Stimulated activated CD8-positive, alpha-beta memory T cell treated with anti-CD3 and anti-CD28 coated beads, Interleukin-7, amount 100 ng/mL, for 4 hours (primary cell): Measurements from ENCODE around the gene SCN5A.

Experiments used
- DNase-seq, 2 donors: peaks; one replicate each; pipeline ENCODE4 v3.0.0-alpha.2; 2020; ENCODE audit warnings: low read depth in 2 of 2

SCN5A gene

DNA sequence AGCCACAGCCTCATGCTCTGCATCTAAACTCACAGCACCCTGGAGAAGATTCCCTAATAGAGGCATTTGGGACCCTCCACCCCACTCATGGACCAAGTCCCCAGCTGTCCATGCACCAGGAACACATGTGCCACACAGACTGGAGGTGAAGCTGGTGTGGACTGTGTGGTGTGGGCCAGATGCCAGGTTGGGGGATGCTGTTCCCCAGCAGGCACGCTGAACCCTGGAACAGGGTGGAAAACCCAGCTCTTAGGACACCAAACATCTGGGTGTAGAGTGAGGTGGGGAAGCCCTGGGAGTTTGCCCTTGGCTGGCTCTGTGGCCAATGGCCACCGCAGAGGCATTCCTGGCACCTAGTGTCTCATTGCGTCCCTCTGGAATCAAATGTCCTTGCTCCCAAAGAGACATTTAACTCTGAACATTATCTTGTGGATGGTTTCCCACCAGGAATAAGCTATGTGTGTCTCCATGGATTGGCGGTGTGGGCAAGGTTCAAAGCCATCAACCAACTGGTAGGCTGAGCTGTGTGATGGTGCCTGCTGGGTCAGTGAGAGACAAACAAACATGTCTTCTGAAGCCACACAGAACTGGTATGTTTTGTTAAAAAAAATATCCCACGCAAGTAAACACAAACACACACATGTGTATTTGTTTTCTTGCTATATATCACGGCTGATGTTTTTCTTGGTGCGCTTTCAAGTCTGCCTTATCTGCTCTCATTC lies 88.3 kb downstream of the SCN5A start:
- no peak for DNase-seq

DNA sequence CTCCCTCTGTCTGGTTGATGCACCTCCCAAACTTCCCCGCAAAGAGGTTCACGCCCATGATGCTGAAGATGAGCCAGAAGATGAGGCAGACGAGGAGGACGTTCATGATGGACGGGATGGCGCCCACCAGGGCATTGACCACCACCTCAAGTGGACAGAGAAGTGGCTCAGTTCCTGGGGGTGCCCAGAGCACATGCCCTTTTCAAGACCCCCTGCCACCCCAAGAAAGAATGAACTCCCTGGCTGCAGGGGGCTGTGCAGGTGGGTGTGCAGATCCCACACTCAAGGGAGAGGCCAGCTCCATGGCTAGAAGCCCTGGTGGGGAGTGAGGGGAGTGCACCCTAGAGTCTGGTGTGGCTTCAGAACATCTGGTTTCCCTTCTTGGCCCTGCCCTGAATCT lies 89.2 kb downstream of the SCN5A start:
- DNase-seq = no peak

DNA sequence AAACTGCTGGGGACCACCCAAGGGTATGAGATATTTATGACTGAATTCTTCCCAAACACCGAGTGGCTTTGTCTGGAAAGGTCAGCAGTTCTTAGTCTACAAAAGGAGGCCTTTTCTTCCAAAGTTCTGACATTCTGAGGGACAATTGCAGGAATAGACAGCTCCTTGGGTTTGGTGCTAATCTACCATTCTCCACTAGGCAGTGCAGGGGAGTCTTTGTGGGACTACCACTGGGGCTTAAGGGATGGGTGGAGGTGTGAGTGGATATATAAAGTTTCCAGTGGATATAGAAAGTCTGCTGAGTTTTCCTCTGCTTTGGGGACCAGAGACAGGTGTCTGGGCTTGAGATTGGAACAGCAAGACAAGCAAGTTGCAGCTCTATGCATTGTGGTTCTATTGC lies 90.6 kb downstream of the SCN5A start:
- no peak for DNase-seq

DNA sequence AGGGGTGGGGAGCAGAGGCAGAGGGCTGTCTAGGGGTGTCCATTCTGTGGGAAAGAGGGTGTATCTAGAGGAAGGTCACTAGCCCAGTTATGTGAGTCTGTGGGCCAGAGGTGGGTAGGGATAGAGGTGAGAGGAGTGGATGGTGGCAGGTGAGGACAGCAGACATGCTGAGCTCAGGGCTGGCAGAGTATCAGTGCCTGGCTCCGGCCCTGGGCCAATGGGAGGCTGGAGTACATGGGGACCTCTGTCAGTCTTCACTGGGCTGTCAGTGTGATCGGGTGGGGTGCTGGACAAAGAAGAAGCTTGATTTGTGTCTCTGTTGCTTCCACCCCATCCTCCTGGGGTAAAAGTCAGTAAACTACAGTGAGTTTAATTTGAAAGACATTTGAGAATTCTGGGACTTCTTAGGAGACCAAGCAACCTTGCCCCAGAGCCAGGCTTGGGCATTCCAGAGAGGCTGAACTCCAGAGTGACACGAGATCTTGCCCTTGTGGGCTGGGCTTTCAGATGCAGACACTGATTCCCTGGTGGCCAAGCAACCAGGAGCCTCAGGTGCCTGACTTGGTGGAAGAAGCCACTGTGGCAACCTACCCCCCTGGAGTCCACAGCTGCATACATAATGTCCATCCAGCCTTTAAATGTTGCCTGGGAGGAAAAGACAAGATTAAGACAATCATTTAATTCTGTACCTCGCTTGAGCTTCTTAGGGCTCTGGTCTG lies 92.7 kb downstream of the SCN5A start:
- no peak for DNase-seq

DNA sequence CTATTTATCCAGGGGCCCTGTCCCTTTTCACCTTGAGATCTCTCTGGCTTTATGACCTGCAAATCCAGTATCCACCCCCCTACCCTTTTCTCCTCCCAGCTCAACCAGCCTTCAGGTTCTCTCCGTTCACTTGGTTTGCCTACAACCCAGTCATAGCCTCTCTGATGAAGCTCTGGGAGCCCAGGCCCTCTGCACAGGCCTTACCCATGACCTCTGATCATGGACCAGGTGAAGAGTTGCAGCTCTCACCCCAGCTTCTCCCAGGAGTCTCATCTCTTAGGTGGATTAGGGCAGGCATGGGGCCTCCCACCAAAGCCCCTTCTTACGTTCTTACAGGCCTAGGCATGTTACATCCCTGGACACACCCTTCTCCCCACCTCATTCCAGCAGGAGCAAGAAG lies 93.6 kb downstream of the SCN5A start:
- DNase-seq = no peak

DNA sequence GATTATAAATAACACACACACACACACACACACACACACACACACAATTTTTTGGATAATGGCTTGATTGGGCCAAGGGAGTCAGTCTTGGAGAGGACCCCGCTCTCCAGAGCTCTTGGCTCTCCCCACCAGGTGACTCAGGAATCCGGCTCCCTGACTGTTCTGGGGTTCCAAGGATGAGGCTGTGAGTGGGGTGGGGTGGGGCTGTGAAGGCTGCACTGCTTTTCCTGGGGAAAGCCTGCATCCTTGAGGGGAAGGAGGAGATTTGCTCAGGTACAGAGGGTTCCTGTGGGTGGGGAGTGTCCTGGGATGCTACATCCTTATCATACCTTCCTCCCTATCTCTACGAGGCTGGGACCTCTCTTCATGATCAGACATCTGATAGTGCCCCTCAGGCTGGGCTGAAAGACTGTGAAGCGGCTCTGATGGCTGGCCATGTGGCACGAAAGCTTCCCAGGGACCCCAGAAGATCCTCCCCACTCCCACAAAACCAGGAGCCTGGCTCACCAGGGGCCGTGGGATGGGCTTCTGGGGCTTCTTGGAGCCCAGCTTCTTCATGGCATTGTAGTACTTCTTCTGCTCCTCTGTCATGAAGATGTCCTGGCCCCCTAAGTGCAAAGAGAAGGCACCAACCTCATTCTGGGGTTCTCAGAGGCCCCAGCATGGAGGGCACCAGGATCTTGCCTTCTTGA lies 94.2 kb downstream of the SCN5A start:
- no peak for DNase-seq

DNA sequence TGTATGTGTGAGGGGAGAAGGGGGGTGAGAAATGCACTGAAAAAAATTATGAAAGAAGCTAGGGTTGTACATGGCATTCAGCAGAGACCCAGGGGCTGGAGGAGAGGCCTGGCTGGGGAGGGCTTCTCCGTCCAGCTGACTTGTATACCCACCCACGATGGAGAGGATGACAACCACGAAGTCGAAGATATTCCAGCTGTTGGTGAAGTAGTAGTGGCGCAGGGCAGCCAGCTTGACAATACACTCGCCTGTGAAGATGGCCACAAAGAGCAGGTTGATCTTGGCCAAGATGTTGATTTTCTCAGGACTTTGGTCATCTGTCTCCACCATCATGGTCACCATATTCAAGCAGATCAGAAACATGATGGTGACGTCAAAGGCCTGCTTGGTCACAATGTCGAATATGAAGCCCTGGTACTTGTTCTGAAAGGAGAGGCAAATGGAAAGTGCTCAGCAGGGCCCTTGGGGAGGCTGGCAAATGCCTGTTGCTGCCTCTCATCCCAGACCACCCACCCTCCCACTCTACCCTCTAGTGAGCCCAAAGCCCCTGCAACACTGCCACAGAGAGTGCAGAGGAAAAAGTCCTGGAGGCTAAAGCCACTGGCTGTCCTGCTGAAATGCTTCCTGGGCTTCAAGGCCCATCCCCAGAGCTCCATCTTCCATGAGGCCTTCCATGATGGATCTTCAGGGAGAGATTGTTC lies 95.2 kb downstream of the SCN5A start:
- DNase-seq = no peak

DNA sequence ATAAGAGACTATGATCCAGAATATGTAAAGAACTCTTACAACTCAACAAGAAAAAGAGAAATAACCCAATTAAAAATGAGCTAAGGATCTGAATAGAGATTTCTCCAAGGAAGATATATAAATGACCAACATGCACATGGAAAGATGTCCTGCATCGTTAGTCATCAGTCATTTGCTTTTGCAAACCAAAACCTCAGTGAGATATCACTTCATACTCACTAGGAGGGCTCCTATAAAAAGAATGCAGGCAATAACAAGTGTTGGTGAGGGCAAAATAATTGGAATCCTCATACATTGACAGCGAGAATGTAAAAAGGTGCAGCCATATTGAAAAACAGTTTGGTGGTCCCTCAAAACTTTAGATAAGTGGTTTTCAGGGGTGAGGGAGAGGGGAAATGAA lies 96.4 kb downstream of the SCN5A start:
- DNase-seq = no peak

DNA sequence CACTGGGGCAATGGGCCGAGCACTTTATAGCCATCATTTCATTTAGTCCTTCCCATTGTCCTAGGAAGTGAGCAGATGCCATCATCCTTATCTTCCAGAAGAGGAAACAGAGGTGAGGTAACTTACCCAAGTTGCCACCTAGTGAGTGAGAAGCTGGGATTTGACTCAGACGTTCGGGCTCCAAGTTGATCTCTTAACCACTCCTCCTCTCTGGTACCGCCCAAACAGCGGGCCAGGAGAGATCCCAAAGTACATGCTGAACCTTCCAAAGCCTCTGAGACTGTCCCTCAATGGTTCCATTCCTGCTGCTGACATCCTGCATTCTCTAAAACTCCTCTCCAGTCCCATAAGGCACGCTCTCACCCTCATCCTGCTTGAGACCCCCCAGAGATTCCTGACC lies 97.1 kb downstream of the SCN5A start:
- DNase-seq = no peak

DNA sequence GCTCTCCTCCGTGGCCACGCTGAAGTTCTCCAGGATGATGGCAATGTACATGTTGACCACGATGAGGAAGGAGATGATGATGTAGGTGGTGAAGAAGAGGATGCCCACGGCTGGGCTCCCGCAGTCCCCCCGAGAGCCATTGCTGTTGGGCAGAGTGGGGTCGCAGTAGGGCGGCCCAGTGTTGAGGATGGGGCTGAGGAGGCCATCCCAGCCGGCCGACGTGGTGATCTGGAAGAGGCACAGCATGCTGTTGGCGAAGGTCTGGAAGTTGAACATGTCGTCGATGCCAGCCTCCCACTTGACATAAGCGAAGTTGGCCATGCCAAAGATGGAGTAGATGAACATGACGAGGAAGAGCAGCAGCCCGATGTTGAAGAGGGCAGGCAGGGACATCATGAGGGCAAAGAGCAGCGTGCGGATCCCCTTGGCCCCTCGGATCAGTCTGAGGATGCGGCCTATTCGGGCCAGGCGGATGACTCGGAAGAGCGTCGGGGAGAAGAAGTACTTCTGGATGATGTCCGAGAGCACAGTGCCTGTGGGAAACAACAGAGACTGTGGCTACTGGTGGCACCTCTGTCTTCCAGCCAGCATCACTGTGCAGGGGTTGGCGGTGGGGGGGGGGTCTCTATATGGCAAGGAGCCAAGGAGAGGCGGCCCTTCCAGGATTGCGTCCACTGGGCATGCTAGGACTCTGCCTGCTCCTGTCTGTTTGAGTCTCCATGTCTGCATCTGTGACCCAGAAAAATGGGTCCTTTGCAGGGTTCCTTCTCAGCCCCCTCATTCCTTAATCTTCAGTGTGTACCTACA lies 98.3 kb downstream of the SCN5A start:
- no peak for DNase-seq

DNA sequence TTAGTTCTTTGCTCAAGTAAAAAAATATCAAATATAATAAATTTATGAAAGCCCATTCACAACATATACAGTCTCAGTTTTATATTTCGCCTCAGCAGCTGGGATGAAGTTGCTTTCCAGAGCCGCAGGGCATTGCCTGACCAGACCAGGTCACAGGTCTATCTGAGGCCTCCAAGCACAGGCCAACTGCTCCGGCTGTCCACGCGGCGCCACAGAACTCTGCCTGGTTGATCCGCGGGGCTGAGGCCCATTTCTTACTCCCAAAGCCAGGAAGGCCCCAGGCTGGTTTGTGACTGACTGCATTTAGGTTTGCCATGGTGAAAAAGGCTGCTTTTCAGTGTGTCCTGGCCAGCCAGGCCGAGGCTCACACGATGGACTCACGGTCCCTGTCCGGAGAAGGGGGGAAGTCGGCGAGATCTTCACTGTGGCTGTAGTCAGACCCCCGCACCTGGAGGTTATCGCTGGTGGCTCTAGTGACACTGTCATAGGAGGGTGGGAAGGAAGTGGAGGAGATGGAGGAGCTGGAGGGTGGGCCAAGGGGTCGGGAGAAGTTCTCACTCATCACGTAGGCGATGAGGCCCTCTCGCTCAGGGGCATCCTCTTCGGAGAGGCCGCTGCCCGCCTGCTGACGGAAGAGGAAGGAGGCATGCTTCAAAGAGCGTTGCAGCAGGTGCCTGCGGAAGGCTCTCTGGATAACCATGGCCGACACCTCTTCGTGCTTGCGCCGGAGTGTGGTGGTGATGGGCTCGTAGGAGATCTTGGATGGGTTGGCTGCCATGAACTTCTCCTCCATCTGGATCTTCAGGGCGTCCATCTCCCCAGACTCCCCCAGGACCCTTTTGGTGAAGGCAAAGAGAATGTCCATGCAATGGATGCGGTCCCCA lies 99.3 kb downstream of the SCN5A start:
- DNase-seq = no peak

DNA sequence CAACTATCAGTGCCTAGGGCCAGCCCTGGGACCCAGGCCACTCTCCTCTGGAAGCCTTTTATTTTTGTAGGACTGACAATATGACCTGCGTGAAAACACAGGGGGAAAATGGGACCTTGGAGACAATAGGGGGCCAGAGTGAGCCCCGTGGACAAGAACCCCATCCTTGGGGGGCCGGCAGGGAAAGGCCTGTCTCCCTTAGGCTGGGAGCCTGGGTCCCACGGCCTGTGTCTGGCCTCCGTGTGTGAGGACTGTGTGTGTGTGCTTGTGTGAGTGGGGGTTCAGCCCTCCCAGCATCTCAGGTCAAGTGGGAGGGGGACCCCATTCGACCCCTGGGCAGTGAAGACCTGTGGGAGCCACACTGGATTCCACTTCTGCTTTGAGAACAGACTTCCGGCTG lies 100.0 kb downstream of the SCN5A start:
- no peak for DNase-seq

DNA sequence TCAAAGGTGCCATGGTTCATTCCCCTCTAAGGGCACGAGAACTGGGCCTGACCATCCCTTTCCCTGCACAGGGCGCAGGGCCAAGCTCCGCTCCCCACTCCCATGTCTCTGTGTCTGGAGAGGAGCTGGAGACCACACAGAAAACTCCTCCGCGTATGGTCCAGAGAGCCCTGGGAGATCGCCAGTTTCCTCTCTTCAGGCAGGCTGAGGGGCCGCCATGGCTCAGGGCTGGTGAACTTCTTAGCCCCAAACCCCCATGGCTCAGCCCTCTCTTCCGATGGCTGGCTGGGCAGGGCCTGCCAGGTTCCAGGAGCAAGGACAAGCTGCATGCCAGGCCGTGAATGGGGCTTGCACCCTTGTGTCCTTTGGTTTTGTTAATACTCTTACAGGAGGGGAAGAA lies 100.4 kb downstream of the SCN5A start:
- no peak for DNase-seq

DNA sequence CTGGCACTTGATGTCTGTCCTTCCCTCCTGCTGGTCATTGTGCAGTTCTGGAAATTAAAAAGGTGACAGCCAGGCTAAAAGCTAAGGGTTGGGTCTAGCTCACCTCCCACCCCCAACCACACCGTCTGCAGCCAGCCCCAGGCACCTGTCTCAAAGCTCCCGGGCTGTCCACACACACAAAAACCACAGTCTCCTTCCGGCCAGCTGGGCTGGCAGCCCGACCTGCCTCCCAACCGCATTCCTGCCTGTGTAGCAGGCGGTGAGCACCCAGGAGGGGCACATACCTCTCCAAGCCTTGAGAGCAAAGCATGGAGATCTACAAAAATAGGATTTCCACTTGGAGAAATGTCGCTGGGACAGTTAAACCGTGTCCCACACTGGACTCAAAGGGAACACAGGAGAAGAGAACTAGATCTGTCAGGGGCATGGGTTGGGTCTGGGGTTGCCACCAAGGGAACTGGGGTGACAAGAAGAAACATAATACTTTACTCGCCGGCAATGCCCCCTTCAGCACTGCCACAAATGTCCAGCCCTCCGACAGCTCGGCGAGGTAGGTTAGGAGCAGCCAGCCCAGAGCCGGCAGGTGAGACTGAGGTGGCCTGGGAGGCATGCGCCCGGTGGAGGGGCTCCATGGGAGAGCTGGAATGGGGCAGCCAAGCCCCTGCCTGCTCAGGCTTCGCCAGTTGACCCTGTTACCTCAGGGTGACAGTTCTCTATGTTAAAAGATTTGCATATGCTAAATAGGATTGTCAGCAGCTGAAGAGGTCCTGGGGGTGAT lies 101.1 kb downstream of the SCN5A start:
- no peak for DNase-seq

DNA sequence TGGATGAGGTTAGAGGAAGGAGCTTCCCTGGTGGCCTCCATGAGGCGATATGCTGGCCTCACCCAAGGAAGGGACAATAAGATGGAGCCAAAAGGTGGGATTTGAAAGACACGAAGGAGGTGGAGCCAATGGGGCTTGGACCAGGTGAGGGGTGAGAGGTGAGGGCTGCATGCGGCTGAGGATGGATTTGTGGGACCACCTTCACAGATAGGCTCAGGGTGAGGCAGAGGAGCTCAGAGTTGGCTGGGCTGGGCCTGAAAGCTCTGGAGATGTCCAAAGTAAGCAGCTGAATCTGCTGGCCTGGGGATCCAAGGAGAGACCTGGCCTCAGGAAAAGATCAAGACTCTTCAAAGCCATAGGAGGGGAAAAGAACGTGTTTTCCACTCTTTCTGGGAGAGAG lies 103.5 kb downstream of the SCN5A start:
- DNase-seq = no peak

DNA sequence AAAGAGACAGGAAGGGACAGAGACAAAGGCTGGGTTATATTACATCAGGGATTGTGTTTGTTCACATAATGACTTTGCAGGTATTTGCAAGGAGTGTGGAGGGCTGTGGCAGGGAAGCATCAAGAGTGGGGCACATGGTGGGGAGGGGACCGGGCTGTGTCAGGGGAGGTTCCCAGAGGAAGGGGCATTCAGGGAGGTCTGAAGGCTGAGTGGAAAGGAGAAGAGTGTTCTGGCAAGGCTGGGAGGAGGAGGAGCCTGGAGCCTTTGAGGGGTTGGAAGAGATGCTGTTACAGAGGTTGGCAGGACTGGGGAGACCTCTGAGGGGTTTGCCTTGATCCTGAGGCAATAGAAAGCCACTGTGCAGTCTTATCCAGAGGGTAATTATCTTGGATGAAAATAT lies 103.9 kb downstream of the SCN5A start:
- DNase-seq = no peak

DNA sequence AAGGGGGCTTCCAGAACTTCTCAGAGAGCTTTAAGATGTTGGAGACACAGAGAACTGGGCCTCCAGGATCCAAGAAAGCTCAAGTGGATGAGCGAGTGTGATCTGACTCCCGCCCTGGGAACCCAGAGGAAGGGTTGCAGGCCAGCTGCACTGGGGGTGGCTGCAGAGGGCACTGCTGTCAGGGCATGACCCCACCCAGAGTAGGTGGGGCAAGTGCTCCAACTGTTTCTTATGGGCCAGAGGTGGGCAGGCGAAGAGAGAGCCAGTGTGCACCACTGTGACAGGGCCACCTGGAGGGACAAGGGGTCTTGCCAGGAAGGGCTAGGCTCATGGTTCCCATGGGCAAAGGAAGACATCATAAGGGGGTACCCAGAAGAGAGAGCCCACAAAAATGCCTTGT lies 104.6 kb downstream of the SCN5A start:
- DNase-seq = no peak

DNA sequence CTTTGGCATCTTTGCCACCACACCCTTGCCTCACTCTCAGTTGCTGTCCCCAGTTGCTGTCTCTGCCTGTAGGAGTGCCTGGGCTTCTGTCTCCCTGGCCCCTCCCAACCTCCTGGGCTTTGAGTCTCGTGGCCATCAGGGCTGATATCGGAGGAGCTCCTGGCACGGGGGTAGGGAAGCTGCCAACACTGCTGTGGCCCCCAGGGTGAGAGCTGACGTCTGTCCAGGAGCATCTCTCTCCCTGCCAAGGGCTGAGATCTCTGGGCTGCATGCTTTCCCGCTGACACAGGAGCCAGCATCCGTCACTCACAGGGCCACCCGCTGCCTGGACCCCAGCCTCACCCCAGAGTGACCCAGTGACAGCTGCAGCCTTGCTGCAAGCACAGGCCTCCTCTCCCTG lies 105.9 kb downstream of the SCN5A start:
- no peak for DNase-seq

DNA sequence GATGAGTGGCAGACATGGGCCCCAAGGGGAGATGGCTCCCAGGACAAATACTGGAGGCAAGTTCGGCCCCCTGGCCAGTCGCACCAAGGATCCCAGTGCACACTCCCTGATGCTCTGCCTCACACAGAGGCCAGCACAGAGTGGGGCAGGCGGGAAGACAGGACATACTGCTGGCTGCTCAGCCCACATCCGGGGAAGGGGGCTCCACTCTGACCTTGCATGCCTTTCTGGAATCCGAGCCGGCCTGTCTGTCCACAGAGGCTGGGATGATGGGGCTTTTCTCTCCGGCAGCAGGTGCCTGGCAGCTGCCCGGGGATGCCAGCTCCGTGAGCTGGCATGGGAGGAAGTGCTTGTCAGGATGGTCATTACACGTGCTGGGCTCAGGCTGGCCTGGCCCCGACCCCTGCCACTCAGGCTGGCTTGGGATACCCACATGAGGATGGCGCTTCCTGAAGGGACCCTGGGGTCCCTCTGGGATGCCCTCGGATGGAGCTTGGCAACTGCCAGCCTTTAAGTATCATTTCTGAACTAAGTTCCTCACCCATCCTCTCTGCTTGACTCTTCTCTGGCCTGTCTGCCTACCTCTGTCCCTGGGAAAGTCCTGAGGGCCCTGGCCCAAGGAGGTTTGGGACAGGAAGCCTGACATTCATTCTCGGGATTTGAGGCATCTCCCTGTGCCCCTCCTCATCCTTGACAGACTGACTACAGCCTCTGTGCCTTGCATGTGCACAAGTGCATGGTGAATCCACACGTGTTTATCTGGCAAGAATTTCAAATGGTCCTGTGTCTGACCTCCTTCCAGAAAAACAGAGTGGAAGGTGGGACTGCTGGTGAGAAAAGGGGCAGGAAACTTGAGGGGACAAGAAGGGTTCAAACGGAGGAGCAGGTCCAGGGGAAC lies 106.8 kb downstream of the SCN5A start:
- no peak for DNase-seq
